ENCODE data around the gene PCNA.

DNA sequence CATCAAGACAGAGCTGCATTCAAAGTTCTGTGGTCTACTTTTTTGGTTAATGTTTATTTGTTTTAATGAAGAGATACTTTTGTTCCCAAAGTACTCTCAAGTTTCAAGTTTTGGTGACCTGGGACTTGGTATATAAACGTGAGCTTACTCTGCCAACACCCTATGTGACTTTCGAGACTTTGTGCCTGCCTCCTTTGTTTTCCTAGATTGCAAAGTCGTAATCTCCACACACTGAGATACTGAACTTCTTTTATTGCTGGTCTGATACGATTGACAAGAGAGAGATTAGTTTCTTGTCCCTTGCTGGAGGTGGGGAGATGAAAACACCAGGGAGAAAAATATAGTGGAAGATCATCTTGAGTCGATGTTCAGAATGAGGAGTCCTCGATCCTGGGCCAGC, 27.9 kb downstream of the PCNA start:
- TF ChIP-seq CTCF (IDR thresholded peaks at IDR 0.05) (no peak), POLR2A (IDR thresholded peaks at IDR 0.05; ENCODE audit: low read depth) (no peak)

All from esophagus muscularis mucosa (tissue), 3 donors.